ENCODE data around the gene TAGLN. TPM values are rescaled to one million over a fixed set of nuclear protein-coding genes. Genes with fewer than 3 reads are reported as not detected.

The TAGLN gene
- total and polyA plus RNA-seq, 9 of the 15 experiments (the other 6 are each of a cell fraction or from before 2014, with no cell fraction given), result 0.21 to 4.9 (median 1.1) TPM

DNA sequence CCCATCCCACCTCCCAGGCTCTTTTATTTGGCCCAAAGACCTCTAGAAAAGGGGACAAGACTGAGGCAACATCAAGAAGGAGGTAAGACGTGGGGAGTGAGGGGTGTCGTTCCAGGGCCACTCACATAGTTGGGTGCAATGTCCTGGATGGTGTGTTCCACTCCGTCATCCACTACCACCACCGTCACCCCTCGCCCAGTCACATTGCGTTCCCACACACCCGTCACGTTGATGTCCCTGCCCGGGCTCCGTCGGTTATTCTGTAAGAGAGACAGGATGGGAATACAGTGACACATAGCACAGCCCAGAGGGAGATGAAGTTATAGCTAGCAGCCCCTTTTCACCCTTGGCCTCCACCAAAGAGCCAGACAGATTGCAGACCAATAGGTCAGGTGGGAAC is 28.9 kb downstream of the TAGLN start:
- H3K36me3 ChIP-seq (ENCODE audit: control insufficient read depth, insufficient read depth, low read length), result peaks cover 54% of the 10 kb centered on the region
- H3K9me3 ChIP-seq (replicated peaks; ENCODE audit: control insufficient read depth, insufficient read depth, low read depth, low read length), result no peaks in the 10 kb centered on the region
- H3K4me2 ChIP-seq (ENCODE audit: insufficient read depth, low read length), result no peak overlapping the region
- in situ Hi-C loops (cut with MboI), result loop anchor here (10.0 to 25.0 kb wide), 2 partner anchors 343 to 716 kb away; no protein-coding TSS in a partner anchor
- peaks cover 29% of the 10 kb centered on the region for H3K79me2 ChIP-seq (ENCODE audit: control insufficient read depth, insufficient read depth, low read length)
- intact Hi-C loops (cut with micrococcal nuclease), result loop anchor here (5.0 kb wide), 2 partner anchors 346 to 436 kb away; partner anchors contain the start of gene APOA5
- no peaks in the 10 kb centered on the region for H3K27me3 ChIP-seq (ENCODE audit: control insufficient read depth in 2 of 2, insufficient read depth in 2 of 2, low read length in 2 of 2)
- 92% methylated on average over 11 of the region's 11 CpGs for whole genome bisulfite sequencing (ENCODE audit: insufficient coverage, low coverage, missing lambda C conversion rate)
- no peak for FAIRE-seq
- no peak overlapping the region for H3K9ac ChIP-seq (ENCODE audit: insufficient read depth in 1 of 2, low read depth in 2 of 2, low read length in 2 of 2)
- H3K9me1 ChIP-seq (ENCODE audit: control insufficient read depth, insufficient read depth, low read length), result peaks cover 4% of the 10 kb centered on the region
- peaks cover 10% of the 10 kb centered on the region for H4K20me1 ChIP-seq (replicated peaks; ENCODE audit: control insufficient read depth, insufficient read depth, low read length)
- POLR2A ChIA-PET, result interaction anchor here (0.6 to 1.2 kb wide), 3 partner anchors 48 to 440 kb away, joined by 3 to 5 read pairs (median 3); partner anchors contain the start of gene ZPR1
- peaks cover 31 to 46% of the 10 kb centered on the region in 2 experiments; a peak in 4 of 5 replicates for H3K4me1 ChIP-seq (replicated peaks in 1 of 2; ENCODE audit: control insufficient read depth in 2 of 2, insufficient read depth in 2 of 2, low read length in 2 of 2)
- no peak overlapping the region for H3K27ac ChIP-seq (ENCODE audit: extremely low read depth, low read depth, low read length)
- ATAC-seq, result no peak
- H3K4me3 ChIP-seq, result no peak overlapping the region
- BruUV-seq (replicated peaks), result no TSS peak
- DNase-seq (ENCODE audit: extremely low read depth in 1 of 4, low spot score in 3 of 4), result no peak
- CTCF ChIA-PET (ENCODE audit: low intra/inter-chr PET ratio), result no interaction called here
- TF ChIP-seq, protein P1, sequence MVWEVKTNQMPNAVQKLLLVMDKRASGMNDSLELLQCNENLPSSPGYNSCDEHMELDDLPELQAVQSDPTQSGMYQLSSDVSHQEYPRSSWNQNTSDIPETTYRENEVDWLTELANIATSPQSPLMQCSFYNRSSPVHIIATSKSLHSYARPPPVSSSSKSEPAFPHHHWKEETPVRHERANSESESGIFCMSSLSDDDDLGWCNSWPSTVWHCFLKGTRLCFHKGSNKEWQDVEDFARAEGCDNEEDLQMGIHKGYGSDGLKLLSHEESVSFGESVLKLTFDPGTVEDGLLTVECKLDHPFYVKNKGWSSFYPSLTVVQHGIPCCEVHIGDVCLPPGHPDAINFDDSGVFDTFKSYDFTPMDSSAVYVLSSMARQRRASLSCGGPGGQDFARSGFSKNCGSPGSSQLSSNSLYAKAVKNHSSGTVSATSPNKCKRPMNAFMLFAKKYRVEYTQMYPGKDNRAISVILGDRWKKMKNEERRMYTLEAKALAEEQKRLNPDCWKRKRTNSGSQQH (CRISPR knock-in tag; IDR thresholded peaks at IDR 0.05), result no peak
- TF ChIP-seq, protein P2, sequence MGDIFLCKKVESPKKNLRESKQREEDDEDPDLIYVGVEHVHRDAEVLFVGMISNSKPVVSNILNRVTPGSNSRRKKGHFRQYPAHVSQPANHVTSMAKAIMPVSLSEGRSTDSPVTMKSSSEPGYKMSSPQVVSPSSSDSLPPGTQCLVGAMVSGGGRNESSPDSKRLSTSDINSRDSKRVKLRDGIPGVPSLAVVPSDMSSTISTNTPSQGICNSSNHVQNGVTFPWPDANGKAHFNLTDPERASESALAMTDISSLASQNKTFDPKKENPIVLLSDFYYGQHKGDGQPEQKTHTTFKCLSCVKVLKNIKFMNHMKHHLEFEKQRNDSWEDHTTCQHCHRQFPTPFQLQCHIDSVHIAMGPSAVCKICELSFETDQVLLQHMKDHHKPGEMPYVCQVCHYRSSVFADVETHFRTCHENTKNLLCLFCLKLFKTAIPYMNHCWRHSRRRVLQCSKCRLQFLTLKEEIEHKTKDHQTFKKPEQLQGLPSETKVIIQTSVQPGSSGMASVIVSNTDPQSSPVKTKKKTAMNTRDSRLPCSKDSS (IDR thresholded peaks at IDR 0.05; ENCODE audit: low read depth, partially characterized antibody), result no peak
- no peak for TF ChIP-seq FOS (IDR thresholded peaks at IDR 0.05; ENCODE audit: extremely low read depth, insufficient read length)
- no peak for TF ChIP-seq EWSR1 (IDR thresholded peaks at IDR 0.05; ENCODE audit: borderline replicate concordance, low read depth, partially characterized antibody)
- no peak overlapping the region for H2AFZ ChIP-seq (ENCODE audit: low read depth, low read length)

Measured in K562 (cell line).